CD4-positive, alpha-beta memory T cell (primary cell): ENCODE measurements around the gene PPY. TPM values are rescaled to one million over a fixed set of nuclear protein-coding genes. Genes with fewer than 3 reads are reported as not detected.

Experiments used
- polyA plus RNA-seq, 2 donors: library from polyadenylated mRNA; unstranded; fragments of 300-500 nt; fragmentation: Illumina TruSeq; gene quantifications; one replicate each; pipeline ENCODE4 v1.2.3, GENCODE V29; 2021
- total RNA-seq, 2 experiments: library from RNA; stranded (reverse); gene quantifications; one replicate each; pipeline ENCODE4 v1.2.3, GENCODE V29; 2021

The PPY gene
- total and polyA plus RNA-seq, 4 experiments from 2014 or later = not detected

Other genes with a start within 250 kb of the PPY start
- gene SOST, start 183.7 kb downstream of the PPY start, total RNA-seq = not detected
- not detected for gene SOST, start 183.7 kb downstream of the PPY start, polyA plus RNA-seq
- gene DUSP3, start 163.5 kb downstream of the PPY start, total RNA-seq = 10 to 100 TPM; 10.3 to 13.1 TPM
- 1 to 10 TPM; 5.8 to 7.9 TPM for gene DUSP3, start 163.5 kb downstream of the PPY start, polyA plus RNA-seq
- not detected for gene CFAP97D1, start 162.0 kb downstream of the PPY start, total RNA-seq
- gene CFAP97D1, start 162.0 kb downstream of the PPY start, polyA plus RNA-seq = not detected
- under 1 TPM in 1 of 2 experiments, not detected in 1; 0.32 TPM for gene MPP3, start 109.3 kb downstream of the PPY start, total RNA-seq
- gene MPP3, start 109.3 kb downstream of the PPY start, polyA plus RNA-seq = under 1 TPM in 1 of 2 donors, not detected in 1; 0.30 TPM
- gene CD300LG, start 95.3 kb downstream of the PPY start, total RNA-seq = not detected
- gene CD300LG, start 95.3 kb downstream of the PPY start, polyA plus RNA-seq = not detected
- gene MPP2, start 34.9 kb downstream of the PPY start, total RNA-seq = 1 to 10 TPM; 2.1 to 3.0 TPM
- 1 to 10 TPM in 1 of 2 donors, under 1 TPM in 1; 0.10 to 1.0 TPM for gene MPP2, start 34.9 kb downstream of the PPY start, polyA plus RNA-seq
- not detected for gene PYY, start 11.5 kb upstream of the PPY start, total RNA-seq
- not detected for gene PYY, start 11.5 kb upstream of the PPY start, polyA plus RNA-seq
- gene NAGS, start 62.1 kb upstream of the PPY start, total RNA-seq = 1 to 10 TPM; 2.7 to 3.2 TPM
- 1 to 10 TPM in 1 of 2 donors, under 1 TPM in 1; 0.45 to 1.7 TPM for gene NAGS, start 62.1 kb upstream of the PPY start, polyA plus RNA-seq
- 10 to 100 TPM; 27.3 to 30.0 TPM for gene TMEM101, start 72.5 kb upstream of the PPY start, total RNA-seq
- 10 to 100 TPM; 22.7 to 33.6 TPM for gene TMEM101, start 72.5 kb upstream of the PPY start, polyA plus RNA-seq
- 10 to 100 TPM; 35.3 to 37.4 TPM for gene LSM12, start 124.2 kb upstream of the PPY start, total RNA-seq
- gene LSM12, start 124.2 kb upstream of the PPY start, polyA plus RNA-seq = 10 to 100 TPM; 55.6 to 74.0 TPM
- gene G6PC3, start 128.3 kb upstream of the PPY start, total RNA-seq = 10 to 100 TPM; 10.6 to 11.8 TPM
- gene G6PC3, start 128.3 kb upstream of the PPY start, polyA plus RNA-seq = 10 to 100 TPM; 15.6 to 17.9 TPM
- gene HDAC5, start 181.2 kb upstream of the PPY start, total RNA-seq = 10 to 100 TPM; 71.4 to 74.2 TPM
- 10 to 100 TPM; 12.8 to 34.2 TPM for gene HDAC5, start 181.2 kb upstream of the PPY start, polyA plus RNA-seq
- gene HROB, start 199.5 kb upstream of the PPY start, total RNA-seq = under 1 TPM; 0.36 to 0.64 TPM
- gene HROB, start 199.5 kb upstream of the PPY start, polyA plus RNA-seq = under 1 TPM; 0.25 to 0.43 TPM
- gene ASB16, start 228.2 kb upstream of the PPY start, total RNA-seq = not detected
- under 1 TPM in 1 of 2 donors, not detected in 1; 0.14 TPM for gene ASB16, start 228.2 kb upstream of the PPY start, polyA plus RNA-seq
- gene TMUB2, start 244.5 kb upstream of the PPY start, total RNA-seq = 10 to 100 TPM; 45.4 to 47.9 TPM
- gene TMUB2, start 244.5 kb upstream of the PPY start, polyA plus RNA-seq = 10 to 100 TPM; 35.3 TPM